Anterior cingulate cortex (tissue), 58 donors: ENCODE measurements around the gene RPS3.

ENCODE experiments used
- DNase-seq, 58 donors: peaks; one replicate each; lab custom pipeline; 2025; lab: John Stamatoyannopoulos, UW

The RPS3 gene

GRCh38 chr11:75453916-75454655 is 54.8 kb downstream of the RPS3 start:
- DNase-seq: peak in 2 of 58 donors; percentile 9 to 26

- no peak for DNase-seq
Measured at GRCh38 chr11:75454987-75455386, 55.7 kb downstream of the RPS3 start.
